Measurements from ENCODE around the gene CCDC69.

The CCDC69 gene

DNA sequence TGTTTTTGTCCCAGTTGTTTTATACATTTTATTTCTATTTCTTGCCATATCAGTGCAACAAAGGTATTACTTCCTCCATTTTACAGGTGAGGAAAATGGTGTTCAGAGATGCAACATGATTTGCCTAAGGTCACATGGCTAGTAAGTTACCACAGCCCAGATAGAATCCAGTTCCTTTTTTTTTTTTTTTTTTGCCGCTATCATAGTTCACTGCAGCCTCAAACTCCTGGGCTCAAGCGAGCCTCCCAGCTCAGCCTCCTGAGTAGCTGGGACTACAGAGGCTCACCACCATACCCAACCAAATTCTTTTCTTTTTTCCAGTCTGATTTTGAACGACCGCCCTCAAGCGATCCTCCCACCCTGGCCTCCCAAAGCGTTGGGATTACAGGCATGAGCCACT, 480 bp upstream of the CCDC69 start:
- no peak for DNase-seq (ENCODE audit: extremely low read depth, low read depth)
- TF ChIP-seq, protein P1, sequence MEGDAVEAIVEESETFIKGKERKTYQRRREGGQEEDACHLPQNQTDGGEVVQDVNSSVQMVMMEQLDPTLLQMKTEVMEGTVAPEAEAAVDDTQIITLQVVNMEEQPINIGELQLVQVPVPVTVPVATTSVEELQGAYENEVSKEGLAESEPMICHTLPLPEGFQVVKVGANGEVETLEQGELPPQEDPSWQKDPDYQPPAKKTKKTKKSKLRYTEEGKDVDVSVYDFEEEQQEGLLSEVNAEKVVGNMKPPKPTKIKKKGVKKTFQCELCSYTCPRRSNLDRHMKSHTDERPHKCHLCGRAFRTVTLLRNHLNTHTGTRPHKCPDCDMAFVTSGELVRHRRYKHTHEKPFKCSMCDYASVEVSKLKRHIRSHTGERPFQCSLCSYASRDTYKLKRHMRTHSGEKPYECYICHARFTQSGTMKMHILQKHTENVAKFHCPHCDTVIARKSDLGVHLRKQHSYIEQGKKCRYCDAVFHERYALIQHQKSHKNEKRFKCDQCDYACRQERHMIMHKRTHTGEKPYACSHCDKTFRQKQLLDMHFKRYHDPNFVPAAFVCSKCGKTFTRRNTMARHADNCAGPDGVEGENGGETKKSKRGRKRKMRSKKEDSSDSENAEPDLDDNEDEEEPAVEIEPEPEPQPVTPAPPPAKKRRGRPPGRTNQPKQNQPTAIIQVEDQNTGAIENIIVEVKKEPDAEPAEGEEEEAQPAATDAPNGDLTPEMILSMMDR (IDR thresholded peaks at IDR 0.05; ENCODE audit: low read depth, low read length, missing control alignments), result no peak
- H3K4me3 ChIP-seq (replicated peaks; ENCODE audit: low read depth, low read length), result peak overlapping the region; percentile 54; the same call in 1 of the 2 replicates

DNA sequence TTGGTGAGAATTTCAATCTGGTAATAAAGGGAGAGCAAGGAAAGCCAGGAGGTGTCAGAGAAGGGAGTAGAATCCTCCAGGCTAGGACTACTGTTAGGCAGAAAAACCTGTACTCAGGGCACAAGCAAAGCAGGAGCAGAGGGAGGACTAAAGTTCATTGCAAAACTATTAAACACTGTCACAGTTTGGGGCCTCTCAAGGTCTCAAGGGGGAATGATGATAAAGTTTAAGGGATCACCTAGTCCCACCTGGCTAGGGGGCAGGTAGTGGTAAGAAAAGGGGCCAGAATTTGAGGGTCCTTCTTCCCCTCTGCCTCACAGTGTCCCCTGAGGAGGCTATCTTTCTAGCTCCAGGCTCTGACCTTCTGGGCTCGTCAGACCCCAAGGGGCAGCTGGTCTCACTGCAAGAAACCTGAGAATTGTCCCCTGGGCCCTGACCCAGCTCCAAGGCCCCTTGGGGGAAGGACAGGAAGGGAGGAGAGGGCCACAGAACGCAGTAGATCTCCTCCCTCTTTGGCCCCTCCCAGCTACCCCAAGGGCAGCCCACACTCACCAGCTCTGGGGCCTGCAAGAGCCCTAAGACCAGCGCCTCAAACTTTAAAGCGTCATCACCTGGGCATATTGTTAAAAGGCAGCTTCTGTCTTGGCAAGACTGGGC, 974 bp downstream of the CCDC69 start:
- TF ChIP-seq, protein P1 (IDR thresholded peaks at IDR 0.05; ENCODE audit: low read depth, low read length, missing control alignments), result no peak
- H3K4me3 ChIP-seq (replicated peaks; ENCODE audit: low read depth, low read length), result peak overlapping the region; percentile 54
- DNase-seq (ENCODE audit: extremely low read depth, low read depth), result no peak

DNA sequence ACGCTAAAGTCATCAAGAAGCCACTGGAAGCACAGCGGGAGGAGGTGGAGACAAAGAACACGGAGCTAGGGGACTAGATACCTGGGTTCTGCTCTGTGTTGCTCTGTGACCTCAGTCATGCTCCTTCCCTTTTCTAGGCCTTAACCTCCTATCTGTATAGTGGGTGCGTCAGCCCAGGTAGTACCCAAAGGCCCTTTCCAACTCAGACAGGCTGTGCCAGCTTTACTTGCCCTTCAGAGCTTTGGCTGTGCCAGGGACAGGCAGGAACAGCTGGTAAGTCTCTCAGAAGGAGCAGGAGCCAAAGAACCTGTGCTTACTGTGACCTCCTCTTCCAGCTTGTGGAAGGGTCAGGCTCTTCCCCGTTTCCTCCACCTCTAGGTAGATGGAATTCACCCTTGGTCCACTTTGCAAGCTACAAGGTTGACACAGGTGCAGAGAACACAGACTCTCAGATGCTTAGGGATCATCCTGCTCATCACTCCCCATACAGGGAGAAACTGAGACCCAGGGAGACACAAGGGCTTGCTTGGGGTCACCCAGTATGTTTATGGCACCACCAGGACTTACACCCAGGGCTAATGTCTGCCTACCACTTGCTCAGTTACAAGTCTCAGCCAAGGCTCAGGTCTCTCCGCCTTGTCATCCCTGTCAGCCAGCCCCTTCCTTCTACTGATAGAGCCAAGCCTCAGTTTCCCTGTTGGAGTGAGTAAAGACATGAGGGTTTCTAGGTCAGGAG, 1.7 kb downstream of the CCDC69 start:
- no peak overlapping the region for H3K4me3 ChIP-seq (replicated peaks; ENCODE audit: low read depth, low read length)
- TF ChIP-seq, protein P1 (IDR thresholded peaks at IDR 0.05; ENCODE audit: low read depth, low read length, missing control alignments), result no peak

DNA sequence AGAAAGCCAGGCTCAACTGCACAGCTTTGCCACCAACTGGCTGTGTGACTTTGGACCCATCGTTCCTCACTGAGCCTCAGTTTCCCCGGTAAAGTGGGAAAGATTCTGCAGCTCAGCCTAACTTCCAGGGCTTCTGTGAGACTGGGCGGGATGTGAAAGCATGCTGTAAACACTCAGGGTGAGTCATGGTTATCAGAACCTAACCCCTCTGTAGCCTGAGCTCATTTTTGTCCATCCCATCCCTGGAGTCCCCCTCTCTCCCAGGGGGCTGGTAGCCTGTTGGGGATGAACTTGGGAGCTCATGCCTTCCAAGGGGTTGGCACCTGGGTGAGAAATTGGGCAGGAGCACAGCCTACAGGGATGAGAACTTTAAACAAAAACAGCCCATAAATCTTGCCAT, 2.3 kb downstream of the CCDC69 start:
- DNase-seq (ENCODE audit: extremely low read depth, low read depth), result no peak
- TF ChIP-seq, protein P1 (IDR thresholded peaks at IDR 0.05; ENCODE audit: low read depth, low read length, missing control alignments), result no peak
- H3K4me3 ChIP-seq (replicated peaks; ENCODE audit: low read depth, low read length), result no peak overlapping the region

More for the DNA sequence above, 1.7 kb downstream of the CCDC69 start:
- no peak for DNase-seq (ENCODE audit: extremely low read depth, low read depth)

DNA sequence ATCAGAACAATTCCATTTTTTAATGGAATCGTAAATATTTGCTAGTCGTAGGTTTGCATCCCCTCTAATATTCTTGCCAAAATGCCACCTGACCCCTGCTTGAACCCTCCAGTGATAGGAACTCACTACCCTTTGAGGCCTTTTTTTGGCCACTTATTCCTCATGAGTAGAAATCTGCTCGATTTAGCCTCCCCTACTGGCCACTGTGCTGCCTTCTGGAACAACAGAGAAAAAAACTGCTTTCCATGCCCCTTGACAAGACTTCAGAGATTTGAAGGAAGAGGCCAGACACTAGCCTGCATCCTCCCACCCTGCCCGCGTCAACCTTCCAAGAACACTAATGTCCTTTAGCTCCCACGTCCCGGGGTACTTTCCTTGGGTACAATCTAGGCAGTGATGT, 4.1 kb downstream of the CCDC69 start:
- no peak overlapping the region for H3K4me3 ChIP-seq (replicated peaks; ENCODE audit: low read depth, low read length)
- no peak for DNase-seq (ENCODE audit: extremely low read depth, low read depth)
- TF ChIP-seq, protein P1 (IDR thresholded peaks at IDR 0.05; ENCODE audit: low read depth, low read length, missing control alignments), result no peak

DNA sequence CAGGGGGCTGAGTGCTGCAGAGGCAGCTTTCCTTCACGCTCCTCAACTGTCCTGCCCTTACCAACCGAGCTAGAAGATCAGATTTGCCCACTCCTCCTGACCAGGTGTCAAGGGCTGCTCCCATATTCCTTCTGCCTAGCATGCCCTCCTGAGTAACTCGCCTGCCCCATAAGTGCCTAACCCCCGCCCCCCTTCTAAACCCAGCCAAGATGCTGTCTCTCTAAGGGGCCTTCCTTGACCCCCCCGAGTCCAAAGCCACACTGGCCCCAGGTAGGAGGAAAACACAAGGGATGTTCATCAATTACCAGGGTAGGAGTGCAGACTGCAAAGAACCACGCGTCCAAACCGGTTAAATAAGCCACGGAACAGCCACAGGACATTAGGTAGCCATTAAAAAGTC, 4.8 kb downstream of the CCDC69 start:
- TF ChIP-seq, protein P1 (IDR thresholded peaks at IDR 0.05; ENCODE audit: low read depth, low read length, missing control alignments), result no peak
- no peak for DNase-seq (ENCODE audit: extremely low read depth, low read depth)
- no peak overlapping the region for H3K4me3 ChIP-seq (replicated peaks; ENCODE audit: low read depth, low read length)

All from HFF-Myc (cell line).